ENCODE measurements around the gene CNOT6. TPM values are rescaled to one million over a fixed set of nuclear protein-coding genes. Genes with fewer than 3 reads are reported as not detected.

Gene CNOT6
- total RNA-seq, 1 donor from 2014 or later = 38.6 TPM

- intact Hi-C loops (cut with micrococcal nuclease) = no loop called here
Observed at GRCh38 chr5:180557217-180557809, 63.1 kb downstream of the CNOT6 start.

DNA sequence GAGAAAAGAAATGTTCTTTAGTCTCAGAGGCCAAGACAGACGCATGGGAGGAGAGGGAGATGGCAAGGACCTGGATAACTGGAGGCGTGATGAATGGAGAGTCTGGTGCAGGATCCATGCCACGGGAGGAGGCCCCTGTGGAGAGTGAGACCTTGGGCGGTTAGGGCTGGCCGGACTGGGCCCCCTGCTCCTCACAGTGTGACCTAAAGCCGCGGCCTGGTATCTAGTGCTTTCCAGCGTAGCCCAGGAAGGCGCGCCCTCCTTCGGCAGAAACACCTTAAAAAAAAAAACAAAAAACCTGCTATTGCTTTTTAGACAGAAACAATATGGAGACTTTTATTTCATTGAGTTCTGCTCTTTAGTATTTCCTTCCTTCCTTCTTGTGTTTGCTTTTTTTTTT lies 64.1 kb downstream of the CNOT6 start:
- intact Hi-C loops (cut with micrococcal nuclease) = no loop called here

- intact Hi-C loops (cut with micrococcal nuclease) = no loop called here
Observed at GRCh38 chr5:180563994-180564393, 69.8 kb downstream of the CNOT6 start.

DNA sequence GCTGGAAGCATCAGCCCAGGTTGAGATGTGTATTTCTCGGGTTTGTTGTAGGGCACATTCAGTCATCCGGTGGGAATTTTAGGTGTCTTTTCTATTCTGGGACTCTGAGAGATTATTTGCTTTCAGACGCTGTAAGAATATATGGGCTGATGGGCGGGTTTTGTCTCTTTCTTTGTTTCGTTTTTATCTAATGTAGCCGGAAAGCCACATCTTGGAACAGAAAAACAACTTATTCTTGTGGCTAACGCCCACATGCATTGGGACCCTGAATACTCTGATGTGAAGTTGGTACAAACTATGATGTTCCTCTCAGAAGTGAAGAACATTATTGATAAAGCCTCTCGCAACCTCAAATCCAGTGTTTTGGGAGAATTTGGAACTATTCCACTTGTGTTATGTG lies 74.7 kb downstream of the CNOT6 start:
- intact Hi-C loops (cut with micrococcal nuclease) = no loop called here

- intact Hi-C loops (cut with micrococcal nuclease) = no loop called here
Observed at GRCh38 chr5:180575571-180575970, 81.4 kb downstream of the CNOT6 start.

GRCh38 chr5:180580681-180581080 lies 86.5 kb downstream of the CNOT6 start:
- intact Hi-C loops (cut with micrococcal nuclease) = no loop called here

GRCh38 chr5:180583738-180584137 lies 89.6 kb downstream of the CNOT6 start:
- intact Hi-C loops (cut with micrococcal nuclease) = no loop called here

DNA sequence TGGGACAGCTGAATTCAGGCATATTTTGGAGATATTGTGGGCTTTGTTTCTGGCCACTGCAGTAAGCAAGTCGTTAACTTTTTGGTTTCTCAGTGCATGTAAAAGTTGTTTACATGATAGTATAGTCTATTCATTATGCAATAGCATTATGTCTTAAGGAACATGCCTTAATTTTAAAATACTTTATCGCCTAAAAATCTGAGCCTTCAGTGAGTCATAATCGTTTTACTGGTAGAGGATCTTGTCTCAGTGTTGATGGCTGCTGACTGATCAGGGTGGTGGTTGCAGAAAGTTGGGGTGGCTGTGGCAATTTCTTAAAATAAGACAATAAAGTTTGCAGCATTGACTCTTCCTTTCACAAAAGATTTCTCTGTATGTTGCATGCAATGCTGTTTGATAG lies 92.0 kb downstream of the CNOT6 start:
- intact Hi-C loops (cut with micrococcal nuclease) = no loop called here

DNA sequence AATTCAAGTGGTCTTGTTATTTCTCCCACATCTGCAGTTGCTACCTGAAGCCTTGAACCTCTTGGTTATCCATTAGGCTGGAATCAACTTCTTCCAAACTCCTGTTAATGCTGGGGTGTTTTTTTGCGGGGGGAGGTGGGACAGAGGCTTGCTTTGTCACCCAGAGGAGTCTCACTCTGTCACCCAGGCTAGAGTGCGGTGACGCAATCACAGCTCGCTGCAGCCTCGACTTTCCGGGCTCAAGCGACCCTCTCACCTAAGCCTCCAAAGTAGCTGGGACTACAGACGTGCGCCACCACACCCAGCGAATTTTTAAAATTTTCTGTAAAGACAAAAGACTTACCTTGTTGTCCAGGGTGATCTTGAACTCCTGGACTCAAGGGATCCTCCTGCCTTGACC lies 92.7 kb downstream of the CNOT6 start:
- intact Hi-C loops (cut with micrococcal nuclease) = no loop called here

- intact Hi-C loops (cut with micrococcal nuclease) = no loop called here
Observed at GRCh38 chr5:180589771-180590542, 95.8 kb downstream of the CNOT6 start.

GRCh38 chr5:180590543-180591310 lies 96.5 kb downstream of the CNOT6 start:
- intact Hi-C loops (cut with micrococcal nuclease) = no loop called here

DNA sequence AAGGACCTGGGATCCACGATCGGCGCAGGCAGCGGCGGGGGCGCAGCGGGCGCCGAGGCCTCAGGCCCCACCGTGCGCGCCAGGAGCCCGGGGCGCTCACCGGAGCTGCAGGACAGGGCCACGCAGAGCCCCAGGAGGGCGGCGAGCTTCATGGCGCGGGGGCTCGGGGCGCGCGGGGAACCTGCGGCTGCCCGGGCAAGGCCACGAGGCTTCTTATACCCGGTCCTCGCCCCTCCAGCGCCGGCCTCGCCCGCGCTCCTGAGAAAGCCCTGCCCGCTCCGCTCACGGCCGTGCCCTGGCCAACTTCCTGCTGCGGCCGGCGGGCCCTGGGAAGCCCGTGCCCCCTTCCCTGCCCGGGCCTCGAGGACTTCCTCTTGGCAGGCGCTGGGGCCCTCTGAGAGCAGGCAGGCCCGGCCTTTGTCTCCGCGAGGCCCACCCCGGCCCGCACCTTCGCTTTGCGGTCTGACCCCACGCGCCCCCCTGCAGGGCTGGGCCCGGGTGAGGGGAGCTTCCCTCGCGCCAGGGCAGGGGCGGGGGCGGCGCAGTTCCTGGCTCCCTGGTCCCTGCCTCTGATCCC lies 97.2 kb downstream of the CNOT6 start, which contains the start of gene SCGB3A1:
TSS of gene SCGB3A1 (minus strand) at position 189 of the 577 bp plus-strand sequence. CDS start at position 152, 37 bp downstream.
- intact Hi-C loops (cut with micrococcal nuclease) = no loop called here

- intact Hi-C loops (cut with micrococcal nuclease) = no loop called here
Observed at GRCh38 chr5:180592176-180592575, 98.0 kb downstream of the CNOT6 start.

DNA sequence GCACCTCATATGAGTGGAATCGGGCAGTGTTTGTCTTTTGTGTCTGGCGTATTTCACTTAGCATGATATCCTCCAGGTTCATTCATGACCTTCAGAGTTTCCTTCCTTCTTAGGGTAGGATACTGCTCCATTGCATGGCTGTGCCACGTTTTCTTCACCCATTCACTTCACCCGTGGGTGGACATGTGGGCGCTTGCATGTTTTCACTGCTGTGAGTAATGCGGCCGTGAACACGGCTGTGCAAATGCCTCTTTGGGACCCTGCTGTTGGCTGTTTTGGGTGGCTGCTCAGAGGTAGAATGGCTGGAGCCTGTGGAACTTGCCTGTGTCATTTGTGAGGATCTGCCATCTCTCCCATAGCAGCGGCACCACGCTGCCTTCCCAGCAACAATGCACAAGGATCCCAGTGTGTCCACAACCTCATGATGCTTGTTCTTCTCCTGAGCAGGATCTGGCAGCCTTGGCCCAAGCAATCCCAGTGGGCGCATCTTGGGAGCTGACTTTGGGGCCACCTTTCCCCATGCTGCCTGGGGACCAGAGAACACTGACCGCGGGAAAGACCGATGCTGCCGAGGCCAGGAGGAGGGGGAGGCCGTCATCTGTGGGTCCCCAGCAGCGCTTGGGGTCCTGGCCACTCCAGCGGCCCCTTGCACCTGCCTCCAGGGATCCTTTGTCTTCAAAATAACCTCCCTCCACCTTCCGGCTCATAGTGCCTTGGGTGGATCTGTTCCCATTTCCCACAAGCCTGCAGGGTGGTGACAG lies 99.4 kb downstream of the CNOT6 start:
- intact Hi-C loops (cut with micrococcal nuclease) = no loop called here

DNA sequence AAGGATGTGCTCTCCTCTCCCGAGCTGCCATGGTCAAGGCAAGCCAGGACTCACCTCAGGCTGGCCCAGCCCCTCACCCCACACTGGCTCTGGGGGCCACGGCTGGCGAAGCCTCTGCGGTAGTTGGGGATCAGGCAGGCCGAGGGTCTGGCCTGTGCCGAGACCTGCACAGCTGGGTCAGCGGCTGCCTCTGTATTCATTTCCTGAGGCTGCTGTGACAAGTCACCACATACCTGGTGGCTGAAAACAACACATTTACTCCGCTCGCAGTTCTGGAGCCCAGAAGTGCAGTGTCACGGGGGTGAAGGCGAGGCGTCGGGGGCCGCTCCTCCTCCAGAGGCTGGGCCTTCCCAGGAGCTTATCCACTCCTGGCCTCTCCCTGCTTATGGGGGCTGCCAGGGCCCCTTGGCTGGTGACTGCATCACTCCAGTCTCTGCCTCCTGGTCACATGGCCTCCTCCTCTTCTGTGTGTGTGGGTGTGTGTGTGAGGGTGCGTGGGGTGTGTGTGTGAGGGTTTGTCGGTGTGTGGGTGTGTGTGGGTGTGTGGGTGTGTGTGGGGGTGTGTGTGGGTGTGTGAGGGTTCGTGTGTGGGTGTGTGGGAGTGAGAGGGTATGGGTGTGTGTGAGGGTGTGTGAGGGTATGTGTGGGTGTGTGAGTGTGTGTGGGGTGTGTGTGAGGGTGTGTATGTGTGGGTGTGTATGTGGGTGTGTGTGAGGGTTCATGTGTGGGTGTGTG lies 100.3 kb downstream of the CNOT6 start:
- intact Hi-C loops (cut with micrococcal nuclease) = no loop called here

DNA sequence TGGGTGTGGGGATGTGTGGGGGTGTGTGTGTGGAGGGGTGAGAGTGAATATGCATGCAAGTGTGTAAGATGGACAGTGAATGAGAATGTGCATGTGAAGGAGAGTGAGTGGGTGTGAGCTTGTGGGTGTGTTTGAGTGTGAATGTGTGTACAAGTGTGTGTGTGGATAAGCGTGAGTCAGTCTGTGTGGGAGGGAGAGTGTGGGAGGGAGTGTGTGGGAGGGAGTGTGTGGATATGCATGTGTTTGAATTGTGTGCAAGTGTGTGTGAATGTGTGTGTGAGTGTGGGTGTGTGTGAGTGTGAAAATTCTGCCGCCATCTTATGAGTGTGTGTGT lies 100.8 kb downstream of the CNOT6 start:
- intact Hi-C loops (cut with micrococcal nuclease) = no loop called here

- intact Hi-C loops (cut with micrococcal nuclease) = no loop called here
Observed at GRCh38 chr5:180595381-180596114, 101.4 kb downstream of the CNOT6 start.

GRCh38 chr5:180596115-180596667 lies 102.0 kb downstream of the CNOT6 start:
- intact Hi-C loops (cut with micrococcal nuclease) = no loop called here

GRCh38 chr5:180596668-180597231 lies 102.6 kb downstream of the CNOT6 start:
- intact Hi-C loops (cut with micrococcal nuclease) = no loop called here

Measured in T-helper 1 cell treated with Interleukin-12 subunit alpha and Interleukin-12 subunit beta and Interleukin-4 antibody, amounts not matched to agents 30 ng/mL and 1 ng/mL, for 36 hours (primary cell).